GM18909 (cell line): ENCODE data around the gene PRAF2.

Experiments used
- ATAC-seq: cut with Tn5 transposase; IDR thresholded peaks from one replicate; pipeline ENCODE4 v1.9.1; 2021; ENCODE audit warnings: mild to moderate bottlenecking; ENCODE audit not compliant: unreplicated experiment, poor library complexity

Gene PRAF2

DNA sequence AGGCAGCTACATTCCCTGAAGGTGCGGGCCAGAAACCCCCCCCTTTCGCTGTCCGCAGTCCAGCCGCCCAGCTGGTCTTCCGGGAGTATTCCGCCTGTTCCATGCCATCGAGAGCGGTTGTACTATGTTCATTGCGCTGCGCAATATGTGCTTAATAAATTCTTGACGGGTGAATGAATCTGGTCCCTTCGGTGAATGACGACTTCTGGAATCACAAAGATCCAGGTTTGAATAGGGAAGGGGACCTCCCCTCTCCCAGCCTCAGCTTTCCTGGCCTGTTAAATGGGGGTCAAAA lies 29.9 kb downstream of the PRAF2 start:
- ATAC-seq: no peak

DNA sequence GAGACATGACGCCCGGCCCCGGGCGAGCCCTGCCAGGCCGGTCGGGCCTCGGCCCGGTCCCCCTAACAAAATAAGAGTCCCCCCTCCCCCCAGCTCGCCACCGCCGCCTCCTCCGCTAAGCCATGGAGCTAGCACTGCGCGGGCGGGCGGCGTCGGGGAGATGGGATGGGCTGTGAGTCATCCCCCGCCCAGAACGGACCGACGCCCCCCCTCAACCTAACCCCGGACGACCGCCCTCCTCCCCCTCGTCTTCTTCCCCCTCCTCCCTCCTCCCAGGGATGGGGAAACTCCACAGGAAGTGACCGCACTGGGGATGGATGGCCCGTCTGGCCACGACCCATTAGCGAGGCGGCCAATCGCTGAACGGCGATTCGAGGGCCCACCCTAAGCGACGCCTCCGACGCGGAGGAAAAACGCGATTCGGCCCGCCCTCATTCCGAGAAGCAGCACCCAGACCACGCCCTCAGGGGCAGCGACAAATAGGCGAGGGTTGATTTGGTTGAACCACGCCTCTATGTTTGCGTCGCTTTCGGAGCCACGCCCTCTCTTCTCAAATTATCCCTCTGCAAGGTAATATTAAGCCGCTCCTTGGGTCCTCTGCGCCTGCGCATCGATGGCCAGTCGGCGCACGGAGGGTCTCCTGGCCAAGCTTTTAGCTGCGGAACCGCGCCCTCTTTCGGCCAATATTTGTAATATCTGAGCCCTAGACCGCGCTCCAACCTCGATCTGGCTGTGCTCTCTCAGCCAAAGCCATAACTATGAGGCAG lies 30.4 kb downstream of the PRAF2 start, which contains the start of gene TFE3:
Gene TFE3, minus strand, starts transcription at position 138 of the 767 bp plus-strand sequence. Its CDS starts 131 bp downstream, at position 7.
- ATAC-seq: peak; percentile 87

DNA sequence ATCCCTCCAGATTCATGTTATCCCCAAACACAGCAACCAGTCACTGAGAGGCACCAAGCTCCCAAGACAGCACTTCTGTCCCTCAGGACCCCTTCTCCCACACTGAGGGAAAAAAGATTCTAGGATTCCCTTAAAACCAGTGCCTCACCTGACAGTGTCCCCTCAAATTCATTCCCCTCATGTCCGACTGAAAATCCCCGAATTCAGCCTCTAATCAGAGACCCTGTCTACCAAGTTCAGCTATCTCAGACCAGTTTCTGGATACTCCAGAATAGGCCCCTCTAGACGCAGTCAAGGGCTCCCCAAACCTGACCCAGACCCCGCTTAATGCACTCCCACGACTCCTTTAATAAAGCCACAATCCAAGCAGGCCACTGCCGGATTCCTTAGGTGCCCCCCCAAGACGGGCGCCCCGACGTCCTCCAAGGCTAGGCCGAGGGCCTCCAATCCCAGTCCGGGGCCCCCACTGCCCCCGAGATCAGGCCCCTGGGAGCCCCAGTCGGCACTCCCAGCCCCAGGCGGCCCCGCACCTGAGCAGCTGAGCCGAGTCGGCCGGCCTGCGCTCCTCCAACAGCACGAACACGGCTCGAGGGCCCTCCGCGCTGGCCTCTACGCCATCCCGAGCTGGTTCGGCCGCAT lies 31.1 kb downstream of the PRAF2 start:
- peak; percentile 13 for ATAC-seq

DNA sequence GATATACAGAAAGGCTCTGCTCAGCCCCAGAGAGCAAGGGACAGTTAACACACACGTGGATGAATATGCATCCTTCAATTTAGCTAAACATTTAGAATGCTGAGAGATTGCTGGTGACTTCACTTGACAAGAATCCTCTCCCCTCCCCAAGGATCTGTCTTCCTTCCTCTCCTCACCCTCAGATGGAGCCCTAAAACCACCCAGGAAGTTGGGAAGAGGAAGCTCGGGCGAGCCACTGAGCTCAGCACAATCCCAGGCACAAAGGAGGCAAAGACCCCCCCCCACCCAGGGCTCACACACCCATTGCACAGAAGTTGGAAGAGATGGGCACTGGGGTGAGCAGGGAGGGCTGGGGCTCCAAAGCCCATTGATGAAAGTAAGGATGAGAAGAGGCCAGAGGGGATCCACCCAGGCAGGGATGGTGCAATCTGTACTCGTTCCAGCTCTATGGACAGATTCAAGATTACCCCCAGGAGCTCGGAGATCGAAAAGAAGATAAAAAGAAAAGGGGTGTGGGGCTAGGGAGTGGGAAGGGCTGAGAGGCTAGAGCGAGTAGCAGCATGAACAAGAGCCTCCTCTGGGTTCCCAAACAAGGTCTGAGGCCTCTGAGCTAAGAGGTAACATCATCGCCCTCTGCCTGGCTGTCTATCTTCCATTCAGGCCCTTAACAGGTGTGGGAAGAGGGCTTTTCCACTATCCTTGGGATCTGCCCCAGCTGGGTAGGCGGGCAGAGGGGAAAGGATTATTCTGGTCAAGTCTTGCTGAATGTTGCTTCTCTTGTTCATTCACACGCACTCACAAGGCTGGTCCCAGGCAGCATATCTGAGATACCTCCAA lies 31.8 kb downstream of the PRAF2 start:
- ATAC-seq: no peak

DNA sequence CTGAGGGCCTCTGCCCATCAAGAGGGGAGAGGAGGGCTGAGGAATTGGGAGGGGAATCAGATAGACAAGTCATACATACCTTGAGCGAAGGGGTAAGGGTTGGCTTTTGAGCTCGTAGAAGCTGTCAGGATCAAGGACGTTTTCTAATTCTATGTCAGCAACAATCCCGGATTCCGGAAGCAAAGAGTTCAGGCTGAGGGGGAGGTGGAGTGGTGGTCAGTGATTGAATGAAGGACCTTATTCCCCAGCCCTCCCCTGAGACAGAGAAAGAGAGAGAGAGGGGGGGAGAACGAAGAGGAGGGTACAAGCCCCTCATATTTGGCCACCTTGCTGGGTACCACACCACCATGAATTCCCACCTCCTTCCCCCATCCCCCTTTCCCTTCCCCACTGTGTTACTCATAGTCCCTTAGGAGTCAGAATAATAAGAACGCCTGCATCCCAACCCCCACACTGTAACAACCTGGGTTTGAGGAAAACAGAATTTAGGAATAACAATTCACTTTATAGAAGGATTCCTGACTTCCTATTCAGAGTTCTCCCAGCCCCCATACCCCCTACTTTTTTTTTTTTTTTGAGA lies 33.3 kb downstream of the PRAF2 start:
- no peak for ATAC-seq

GRCh38 chrX:49039598-49040375 lies 34.0 kb downstream of the PRAF2 start:
- ATAC-seq: no peak

- ATAC-seq: no peak
Measured at GRCh38 chrX:49037883-49038475, 35.8 kb downstream of the PRAF2 start.

DNA sequence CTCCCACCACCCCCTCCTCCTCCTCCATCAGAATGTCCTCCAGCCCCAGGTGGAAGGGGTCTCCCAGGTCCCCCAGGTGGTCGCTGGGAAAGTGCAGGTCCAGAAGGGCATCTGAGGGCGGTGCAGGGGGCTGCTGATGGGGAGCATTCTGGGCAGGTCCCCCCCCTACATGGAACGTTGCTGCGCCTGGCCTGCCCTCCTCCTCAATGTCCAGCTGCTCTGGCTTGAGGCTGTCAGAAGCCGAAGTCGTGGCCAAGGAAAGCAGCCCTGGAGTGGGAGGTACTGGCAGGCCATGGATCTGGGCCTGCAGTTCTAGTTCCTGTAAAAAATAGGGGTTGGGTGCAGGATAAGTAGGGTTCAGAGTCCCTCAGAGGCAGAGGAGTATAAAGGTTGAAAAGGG lies 43.5 kb downstream of the PRAF2 start:
- no peak for ATAC-seq

- ATAC-seq: no peak
Measured at GRCh38 chrX:49029876-49030275, 43.9 kb downstream of the PRAF2 start.
